Midbrain (tissue), 1 donor: ENCODE data around the gene NLGN3.

Experiments
- DNase-seq: peaks from one replicate; lab custom pipeline; 2025; lab: John Stamatoyannopoulos, UW

The NLGN3 gene

GRCh38 chrX:71118032-71118984, 26.3 kb upstream of the NLGN3 start, which contains the start of gene MED12:
TSS of gene MED12 (plus strand) at chrX:71118596. CDS start at chrX:71118755, 159 bp downstream.
- DNase-seq: peak; percentile 86

GRCh38 chrX:71118985-71119535, 25.6 kb upstream of the NLGN3 start:
- DNase-seq: no peak

- no peak for DNase-seq
Measured at GRCh38 chrX:71128166-71128833, 16.3 kb upstream of the NLGN3 start.

- peak; percentile 70 for DNase-seq
Measured at GRCh38 chrX:71128915-71129765, 15.5 kb upstream of the NLGN3 start.

GRCh38 chrX:71131510-71131909, 13.1 kb upstream of the NLGN3 start:
- no peak for DNase-seq

- DNase-seq: no peak
Measured at GRCh38 chrX:71140440-71140839, 4.2 kb upstream of the NLGN3 start.

GRCh38 chrX:71143508-71143907, 1.1 kb upstream of the NLGN3 start:
- DNase-seq: peak; percentile 33

GRCh38 chrX:71147496-71148277, 3.0 kb downstream of the NLGN3 start:
- no peak for DNase-seq

GRCh38 chrX:71148278-71148663, 3.6 kb downstream of the NLGN3 start:
- DNase-seq: no peak

GRCh38 chrX:71151366-71151765, 6.7 kb downstream of the NLGN3 start:
- no peak for DNase-seq

GRCh38 chrX:71154196-71154595, 9.6 kb downstream of the NLGN3 start:
- no peak for DNase-seq

- DNase-seq: no peak
Measured at GRCh38 chrX:71154641-71155040, 10.0 kb downstream of the NLGN3 start.

- no peak for DNase-seq
Measured at GRCh38 chrX:71158603-71159002, 14.0 kb downstream of the NLGN3 start.

- DNase-seq: no peak
Measured at GRCh38 chrX:71159335-71159734, 14.7 kb downstream of the NLGN3 start.

GRCh38 chrX:71160475-71160874, 15.8 kb downstream of the NLGN3 start:
- DNase-seq: no peak

GRCh38 chrX:71162981-71163380, 18.3 kb downstream of the NLGN3 start:
- no peak for DNase-seq

- no peak for DNase-seq
Measured at GRCh38 chrX:71164071-71164470, 19.4 kb downstream of the NLGN3 start.

- no peak for DNase-seq
Measured at GRCh38 chrX:71166461-71166860, 21.8 kb downstream of the NLGN3 start.

- no peak for DNase-seq
Measured at GRCh38 chrX:71167031-71167781, 22.6 kb downstream of the NLGN3 start.

- DNase-seq: no peak
Measured at GRCh38 chrX:71168134-71168533, 23.5 kb downstream of the NLGN3 start.
